Kidney (tissue), 14 donors: ENCODE results near the gene STAT1. TPM values are rescaled to one million over a fixed set of nuclear protein-coding genes. Genes with fewer than 3 reads are reported as not detected.

ENCODE experiments used
- DNase-seq, 5 donors: peaks; one replicate each; pipeline ENCODE4 v3.0.0-alpha.2; 2013 to 2020
- FAIRE-seq: peaks from 2 replicates; lab custom pipeline; 2012; peaks lifted over from hg19 to GRCh38; lab: Jason Lieb, UNC
- H3K27ac ChIP-seq, 2 donors: one replicate each; pipeline ENCODE4 v1.7.0; 2013; ENCODE audit warnings: low read depth in 2 of 2, low read length in 2 of 2, inconsistent platforms in 1 of 2
- H3K27me3 ChIP-seq: one replicate; pipeline ENCODE4 v1.7.1; 2013; ENCODE audit warnings: low read length, inconsistent platforms; ENCODE audit not compliant: control insufficient read depth, insufficient read depth
- H3K36me3 ChIP-seq, 3 donors: one replicate each; pipeline versions ENCODE4 v1.7.0 to v1.7.1; 2013; ENCODE audit warnings: low read length in 3 of 3, control low read depth in 1 of 3, inconsistent platforms in 1 of 3; ENCODE audit not compliant: insufficient read depth in 3 of 3, control insufficient read depth in 2 of 3
- H3K4me1 ChIP-seq, 3 donors: one replicate each; pipeline versions ENCODE4 v1.7.0 to v1.7.1; 2013; ENCODE audit warnings: low read length in 3 of 3, inconsistent platforms in 1 of 3, low read depth in 1 of 3; ENCODE audit not compliant: control insufficient read depth in 2 of 3, insufficient read depth in 2 of 3
- H3K4me3 ChIP-seq, 3 donors: one replicate each; pipeline versions ENCODE4 v1.7.0 to v1.8.1; 2013; ENCODE audit warnings: low read length in 3 of 3, control low read depth in 1 of 3, inconsistent platforms in 1 of 3
- H3K9ac ChIP-seq, 3 donors: one replicate each; pipeline versions ENCODE4 v1.7.0 to v1.7.1; 2013; ENCODE audit warnings: low read length in 3 of 3, control low read depth in 1 of 3, inconsistent platforms in 1 of 3
- H3K9me3 ChIP-seq, 3 donors: one replicate each; pipeline versions ENCODE4 v1.7.0 to v1.7.1; 2013; ENCODE audit warnings: low read length in 3 of 3, control low read depth in 1 of 3, inconsistent platforms in 1 of 3; ENCODE audit not compliant: control insufficient read depth in 2 of 3, insufficient read depth in 1 of 3
- CTCF ChIP-seq: IDR thresholded peaks from 3 replicates; pipeline ENCODE4 v1.5.1; 2012; ENCODE audit warnings: mild to moderate bottlenecking, moderate library complexity, borderline replicate concordance; ENCODE audit not compliant: insufficient read depth; ENCODE audit errors: extremely low read depth
- intact Hi-C: fragments of 100-400 bp; cut with DNase I; formaldehyde crosslinking; loops from one replicate; pipeline ENCODE4 v1.11.1; 2022
- polyA plus RNA-seq: library from polyadenylated mRNA; stranded (reverse); fragments of 350-450 nt; fragmentation: Illumina TruSeq; extraction: RNeasy Lipid Tissue Mini Kit (QIAGEN cat#74804); gene quantifications from one replicate; pipeline ENCODE4 v1.2.3, GENCODE V29; 2014; ENCODE audit warnings: low read depth, low replicate concordance; ENCODE audit not compliant: insufficient read depth
- total RNA-seq: library from RNA; stranded (reverse); fragmentation: NEBNext Ultra II Directional; extraction: Animal tissue kit (Norgen Biotek cat#: 25700); gene quantifications from one replicate; pipeline ENCODE4 v1.2.1, GENCODE V29; 2021
- donor health status: control.
- donor health status: control.
- donor health status: control.
- donor health status: control.
- donor health status: control.
- donor health status: DM: yes; HTN: yes; CAD: no.
- donor health status: Normal renal cell carcinoma (clear cell type).

The STAT1 gene
- total and polyA plus RNA-seq, 2 donors from 2014 or later, result 37.5 to 121 TPM

GRCh38 chr2:190972846-190973245 is 41.1 kb downstream of the STAT1 start:
- H3K4me1 ChIP-seq, result peaks cover 0 to 2% (median 0%) of the 10 kb centered on the region in 3 donors
- no peaks in the 10 kb centered on the region for H3K9me3 ChIP-seq

DNA sequence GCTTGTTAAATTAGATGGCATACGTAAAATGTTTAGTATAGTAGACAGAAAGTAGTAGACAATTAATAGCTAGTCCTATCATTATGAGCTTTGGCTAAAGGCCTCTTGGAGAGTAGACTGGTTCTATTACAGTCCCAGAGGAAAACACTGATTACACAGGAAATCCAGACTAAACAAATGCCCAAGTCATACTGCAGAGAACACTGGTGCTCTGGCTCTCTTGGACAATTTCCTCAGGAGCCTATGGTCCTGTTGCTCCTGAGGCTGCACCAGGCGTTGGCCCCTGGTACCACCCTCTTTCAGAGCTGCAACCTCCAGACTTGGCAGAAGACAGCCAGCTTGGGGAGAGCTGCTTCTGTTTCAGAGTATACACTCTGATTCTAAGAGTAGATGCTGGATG is 41.8 kb downstream of the STAT1 start:
- H3K36me3 ChIP-seq, result peaks cover 21 to 53% (median 50%) of the 10 kb centered on the region in 3 donors
- FAIRE-seq (no peak), DNase-seq (no peak)
- no peak overlapping the region for H3K27ac ChIP-seq
- peaks cover 0 to 2% (median 0%) of the 10 kb centered on the region in 3 donors for H3K4me1 ChIP-seq
- H3K27me3 ChIP-seq, result no peaks in the 10 kb centered on the region
- no peaks in the 10 kb centered on the region for H3K9me3 ChIP-seq
- no peak for TF ChIP-seq CTCF
- no peak overlapping the region for H3K9ac ChIP-seq
- no peak overlapping the region for H3K4me3 ChIP-seq
- intact Hi-C loops, result no loop called here

More at GRCh38 chr2:190972846-190973245, 41.1 kb downstream of the STAT1 start:
- no peak for FAIRE-seq
- no peak for TF ChIP-seq CTCF
- Histone ChIP-seq H3K27me3 (no peaks in the 10 kb centered on the region), H3K4me3 (no peak overlapping the region), H3K9ac (no peak overlapping the region), H3K27ac (no peak overlapping the region), H3K36me3 (peaks cover 24 to 54% (median 50%) of the 10 kb centered on the region in 3 donors)
- intact Hi-C loops, result no loop called here
- no peak for DNase-seq

DNA sequence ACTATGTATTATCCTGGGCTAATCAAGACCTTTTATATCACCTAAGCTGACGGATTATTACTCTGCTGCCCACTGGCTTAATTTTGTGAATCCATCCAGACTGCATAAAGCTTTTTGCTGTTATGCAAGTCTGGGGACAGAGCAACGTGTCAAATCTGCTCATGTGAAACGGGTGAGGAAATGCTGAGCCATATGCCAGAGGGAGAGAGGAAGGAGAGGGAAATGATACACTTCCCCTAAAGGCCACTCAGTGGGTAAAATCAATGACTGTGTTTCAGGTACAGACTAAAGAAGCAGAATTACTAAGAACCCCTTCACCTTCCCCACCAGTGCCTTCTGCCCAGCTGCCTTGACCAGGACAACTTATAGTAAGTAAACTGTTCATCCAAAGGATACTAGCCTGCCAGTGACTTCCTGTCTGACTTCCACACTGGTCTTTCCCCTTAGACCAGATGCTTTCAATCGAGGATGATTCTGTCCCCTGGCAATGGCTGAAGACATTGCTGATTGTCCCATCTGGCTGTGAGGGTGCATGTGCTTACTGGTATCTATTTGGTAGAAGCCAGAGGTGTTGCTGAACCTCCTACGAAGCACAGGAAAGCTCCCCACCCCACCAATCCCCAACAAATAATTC is 43.0 kb downstream of the STAT1 start:
- no peak for TF ChIP-seq CTCF
- Histone ChIP-seq H3K4me3 (no peak overlapping the region), H3K4me1 (peaks cover 0 to 2% (median 0%) of the 10 kb centered on the region in 3 donors), H3K27ac (no peak overlapping the region), H3K27me3 (no peaks in the 10 kb centered on the region), H3K9me3 (no peaks in the 10 kb centered on the region), H3K36me3 (peaks cover 21 to 44% (median 44%) of the 10 kb centered on the region in 3 donors), H3K9ac (no peak overlapping the region)
- DNase-seq (no peak), FAIRE-seq (no peak)
- intact Hi-C loops, result no loop called here
